Activated CD4-positive, alpha-beta T cell treated with anti-CD3 and anti-CD28 coated beads, Interleukin-2, amount 50 U/mL, for 4 hours (primary cell): Measurements from ENCODE around the gene GATA6.
"Not testable (repeated sequence)": the region's sequence is repeated elsewhere in the genome, so short reads cannot be mapped to it uniquely, and the experiment has no call there.

Experiments
- DNase-seq, 2 experiments: peaks; one replicate each; pipeline ENCODE4 v3.0.0-alpha.2; 2020

The GATA6 gene

DNA sequence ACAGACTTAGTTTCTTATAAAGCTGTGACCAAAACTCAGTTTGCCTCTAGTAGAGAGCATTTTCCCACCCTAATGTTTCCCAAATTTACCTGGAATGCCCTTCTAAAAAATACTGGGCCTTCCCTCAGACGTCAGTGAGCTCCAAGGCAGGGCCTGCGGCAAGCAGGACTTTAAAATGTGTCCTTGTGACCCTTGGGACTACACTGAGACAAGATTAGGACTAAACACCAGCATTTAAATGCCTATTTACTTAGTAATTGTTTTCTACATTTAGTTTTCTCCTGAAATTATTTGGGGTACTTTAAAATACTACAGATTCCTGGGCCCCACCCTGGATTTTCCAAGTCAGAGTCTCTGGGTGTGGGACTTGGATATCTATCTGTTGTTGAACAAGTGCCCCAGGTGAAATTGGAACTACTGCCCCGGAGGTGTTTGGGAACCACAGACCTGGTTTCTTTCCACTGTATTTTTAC, 14.3 kb downstream of the GATA6 start:
- DNase-seq = no peak

DNA sequence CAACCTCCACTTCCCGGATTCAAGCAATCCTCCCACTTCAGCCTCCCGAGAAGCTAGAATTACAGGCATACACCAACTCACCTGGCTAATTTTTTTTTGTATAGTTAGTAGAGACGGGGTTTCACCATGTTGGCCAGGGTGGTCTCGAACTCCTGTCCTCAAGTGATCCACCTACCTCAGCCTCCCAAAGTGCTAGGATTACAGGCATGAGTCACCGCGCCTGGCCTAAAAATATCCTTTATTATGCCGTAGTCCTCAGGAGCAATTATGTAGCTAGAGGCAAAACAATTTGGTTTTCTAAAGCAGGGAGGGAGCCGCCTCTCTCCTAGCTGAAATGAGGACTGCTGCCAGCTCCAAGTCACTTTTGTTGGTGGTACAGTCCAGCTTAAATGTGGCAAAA, 15.2 kb downstream of the GATA6 start:
- not testable (repeated sequence) for DNase-seq

GRCh38 chr18:22185273-22185672, 15.9 kb downstream of the GATA6 start:
- DNase-seq = no peak

- DNase-seq = no peak
Measured at GRCh38 chr18:22185771-22186386, 16.5 kb downstream of the GATA6 start.

- DNase-seq = no peak
Measured at GRCh38 chr18:22186484-22186971, 17.1 kb downstream of the GATA6 start.

DNA sequence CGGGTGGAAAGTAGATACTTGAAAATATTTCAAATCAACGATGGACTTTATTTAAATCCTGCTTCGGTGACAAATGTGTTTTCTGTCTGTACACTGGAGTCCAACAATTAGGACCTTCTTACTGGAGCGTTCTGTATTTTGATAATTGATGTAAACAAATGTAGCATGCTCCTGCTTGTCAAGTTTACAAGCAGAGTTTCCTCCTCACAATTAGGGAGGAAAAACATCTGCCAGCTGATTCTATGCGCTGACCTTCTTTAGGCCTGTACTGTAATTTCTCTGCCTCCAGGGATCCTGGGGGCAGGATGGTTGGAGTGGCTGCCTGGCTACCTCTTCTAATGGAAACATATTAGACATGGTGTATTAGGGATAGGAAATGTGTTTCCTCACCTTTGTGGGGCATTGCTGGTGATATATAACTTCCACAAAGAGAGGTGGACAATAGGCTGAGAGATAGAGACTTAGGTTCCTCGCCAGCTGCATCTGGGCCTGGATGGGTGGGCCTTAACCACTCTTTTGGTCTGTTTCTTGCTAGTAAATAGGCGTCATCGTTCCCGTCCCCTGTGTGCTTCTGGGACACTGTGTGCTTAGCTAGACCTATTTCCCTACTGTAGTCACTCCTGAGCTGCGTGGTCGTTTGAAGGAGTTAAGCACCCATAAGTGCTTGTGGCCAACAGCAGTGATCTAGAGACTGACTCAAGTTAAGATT, 19.3 kb downstream of the GATA6 start:
- DNase-seq = no peak

DNA sequence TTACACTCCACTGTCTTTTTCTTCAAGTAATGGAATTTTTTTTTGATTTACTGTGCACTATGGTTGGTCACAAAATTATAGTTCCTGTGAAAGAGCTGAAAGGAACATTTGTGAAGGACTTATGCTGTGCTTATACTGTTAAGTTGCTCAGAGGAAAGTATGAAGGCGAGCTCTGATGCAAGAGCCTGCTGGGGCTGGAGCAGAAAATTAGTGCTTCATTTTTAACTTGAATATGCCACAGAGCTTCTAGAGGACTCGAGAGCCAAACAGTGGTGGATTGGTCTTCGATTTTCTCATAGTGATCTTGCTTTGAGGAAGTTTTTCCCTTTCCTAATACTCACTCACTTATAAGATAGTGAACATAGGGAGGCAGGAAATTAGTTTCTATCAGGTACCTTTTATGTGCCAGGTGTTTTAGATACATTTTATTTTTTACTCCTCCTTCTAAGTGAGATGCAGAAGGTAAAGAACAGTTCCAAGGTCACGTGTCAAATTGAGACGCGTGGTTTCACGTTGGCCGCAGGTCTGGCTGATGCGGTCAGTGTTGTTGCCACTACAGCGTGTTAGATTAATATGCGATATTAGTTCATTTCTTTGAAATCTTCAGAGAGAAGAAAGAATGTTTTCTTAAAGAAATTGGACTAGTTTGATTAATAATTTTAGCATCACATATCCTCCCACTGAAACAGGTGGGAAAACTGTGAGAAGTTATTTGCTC, 20.2 kb downstream of the GATA6 start:
- no peak for DNase-seq

DNA sequence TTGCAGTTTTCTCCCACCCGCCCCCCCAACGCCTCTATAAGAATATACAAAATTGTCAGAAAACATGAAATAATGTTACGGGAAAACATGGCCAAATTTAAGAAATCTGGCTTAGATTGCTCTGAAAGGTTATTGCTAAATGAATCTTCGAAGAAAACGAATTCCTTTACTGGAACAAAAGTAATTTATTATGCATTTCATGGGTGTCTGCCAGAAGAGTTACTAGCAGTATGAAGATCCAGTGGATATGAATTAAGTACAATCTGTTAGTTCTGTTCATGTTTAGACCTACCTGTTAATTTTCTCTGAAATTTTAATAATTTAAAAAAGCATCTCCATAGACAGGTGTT, 21.9 kb downstream of the GATA6 start:
- DNase-seq = no peak

DNA sequence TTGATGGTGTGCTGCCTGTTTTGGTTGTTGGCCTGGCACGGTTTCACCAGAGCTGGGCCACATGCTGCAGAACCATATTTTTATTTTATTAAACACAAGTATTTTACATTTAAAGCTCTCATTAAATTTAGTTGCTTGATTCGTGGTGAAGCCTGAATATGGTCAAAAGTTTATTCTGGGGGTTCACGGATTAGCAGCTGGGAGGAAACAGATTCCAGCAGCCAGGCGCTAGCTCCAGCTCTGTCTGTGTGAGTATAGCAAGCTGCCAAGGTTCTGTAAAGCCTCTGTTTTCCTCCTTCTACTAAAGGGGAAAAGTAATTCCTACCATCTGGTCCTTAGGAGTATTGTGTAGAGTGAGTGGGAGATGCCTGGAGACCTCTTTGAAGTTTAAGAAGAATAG, 22.5 kb downstream of the GATA6 start:
- DNase-seq = no peak

DNA sequence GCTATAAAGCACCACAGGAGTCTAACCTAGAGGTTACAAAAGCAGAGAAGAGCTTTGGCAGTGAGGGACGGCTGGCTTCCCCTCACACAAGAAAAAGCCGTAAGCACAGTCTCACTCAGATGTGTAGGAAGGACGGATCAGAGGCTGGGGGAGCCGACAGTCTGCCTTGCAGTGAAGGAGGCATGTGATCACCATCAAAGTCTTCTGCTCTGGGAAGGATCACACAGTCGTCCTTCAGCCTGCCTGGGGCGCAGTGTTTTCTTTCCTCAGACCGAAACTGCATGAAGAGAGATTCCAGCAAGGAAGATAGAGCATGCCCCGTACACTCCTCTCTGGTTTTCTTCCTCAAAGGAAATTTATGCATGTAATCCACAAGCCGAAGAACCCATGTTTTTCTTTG, 24.1 kb downstream of the GATA6 start:
- DNase-seq = no peak

GRCh38 chr18:22194151-22194598, 24.8 kb downstream of the GATA6 start:
- DNase-seq = no peak

DNA sequence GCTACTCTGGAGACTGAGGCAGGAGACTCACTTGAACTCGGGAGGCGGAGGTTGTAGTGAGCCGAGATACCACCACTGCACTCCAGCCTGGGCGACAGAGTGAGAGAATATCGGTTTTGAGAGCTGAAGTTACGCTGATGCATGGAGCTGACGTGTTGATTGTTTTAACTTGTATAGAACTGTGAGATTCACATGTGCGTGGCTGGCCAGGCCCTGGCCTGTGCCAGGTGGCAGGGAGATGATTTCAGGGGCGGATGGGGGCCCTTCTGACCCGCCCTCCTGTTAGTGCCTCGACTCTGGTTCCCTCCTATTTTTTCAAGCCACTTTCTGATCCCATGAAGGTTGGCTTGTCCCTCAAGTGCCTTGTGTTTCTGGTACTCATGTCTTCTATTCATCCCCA, 25.7 kb downstream of the GATA6 start:
- no peak for DNase-seq

DNA sequence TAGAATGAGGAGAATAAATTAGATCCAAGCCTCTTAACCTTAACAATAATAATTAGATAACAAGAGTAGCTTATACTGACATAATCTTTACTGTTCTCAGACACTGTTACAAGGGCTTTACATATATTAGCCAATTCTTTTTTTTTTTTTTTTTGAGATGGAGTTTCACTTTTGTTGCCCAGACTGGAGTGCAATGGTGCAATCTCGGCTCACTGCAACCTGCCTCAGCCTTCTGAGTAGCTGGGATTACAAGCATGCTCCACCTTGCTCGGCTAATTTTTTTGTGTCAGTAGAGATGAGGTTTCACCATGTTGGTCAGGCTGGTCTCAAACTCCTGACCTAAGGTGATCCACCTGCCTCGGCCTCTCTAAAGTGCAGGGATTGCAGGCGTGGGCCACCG, 27.6 kb downstream of the GATA6 start:
- DNase-seq = not testable (repeated sequence)

DNA sequence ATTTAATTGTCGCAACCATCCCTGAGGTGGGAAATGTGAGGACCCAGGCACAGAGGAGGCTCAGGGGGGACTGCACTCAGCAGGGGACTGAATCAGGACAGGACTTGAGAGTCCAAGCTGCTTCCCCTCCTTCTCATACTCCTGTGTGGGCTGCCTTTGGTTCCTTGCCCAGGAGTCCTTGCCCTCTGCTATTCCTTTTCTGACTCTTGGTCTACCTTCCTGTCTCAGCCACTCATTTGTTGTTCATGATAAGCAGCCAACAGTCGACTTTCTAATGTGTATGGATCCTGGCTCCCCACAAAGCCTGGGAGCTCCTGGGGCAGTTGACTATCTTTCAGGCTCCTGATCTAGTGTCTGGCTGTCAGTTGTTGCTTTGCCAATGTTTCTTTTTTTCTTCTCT, 28.3 kb downstream of the GATA6 start:
- DNase-seq = no peak

- no peak for DNase-seq
Measured at GRCh38 chr18:22198163-22198562, 28.8 kb downstream of the GATA6 start.

GRCh38 chr18:22199005-22199404, 29.6 kb downstream of the GATA6 start:
- no peak for DNase-seq

GRCh38 chr18:22200611-22201225, 31.3 kb downstream of the GATA6 start:
- no peak for DNase-seq

GRCh38 chr18:22203035-22203434, 33.6 kb downstream of the GATA6 start:
- no peak for DNase-seq

DNA sequence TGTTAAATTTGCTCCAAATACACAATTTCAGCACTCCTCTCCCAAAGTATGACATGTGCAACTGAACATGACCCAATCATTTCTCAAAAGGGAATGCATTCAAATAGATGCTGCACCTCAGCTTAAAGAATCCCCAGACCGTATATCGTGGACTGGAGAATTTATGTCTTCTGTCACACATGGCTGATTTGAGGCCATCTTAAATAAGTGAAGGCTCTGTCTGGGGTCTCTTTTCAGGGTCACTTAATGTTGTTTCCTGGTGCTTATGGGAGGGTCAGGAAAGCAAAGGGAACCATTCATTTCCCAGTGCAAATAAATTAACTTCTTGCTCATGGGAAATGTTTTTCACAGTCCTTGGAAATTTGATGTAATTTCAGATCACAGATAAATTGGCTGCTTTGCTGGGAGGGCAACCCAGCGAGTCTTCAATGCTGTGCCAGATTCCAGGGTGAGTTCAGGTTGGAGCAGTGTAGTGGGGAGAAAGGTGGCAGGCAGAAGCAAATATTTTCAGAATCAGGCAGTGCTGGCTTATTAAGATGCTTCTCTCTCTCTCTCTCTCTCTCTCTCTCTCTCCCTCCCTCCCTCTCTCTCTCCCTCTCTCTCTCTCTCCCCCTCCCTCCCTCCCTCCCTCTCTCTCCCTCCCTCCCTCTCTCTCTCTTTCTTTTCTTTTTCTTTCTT, 34.3 kb downstream of the GATA6 start:
- no peak for DNase-seq

- DNase-seq = no peak
Measured at GRCh38 chr18:22204214-22204536, 34.8 kb downstream of the GATA6 start.

DNA sequence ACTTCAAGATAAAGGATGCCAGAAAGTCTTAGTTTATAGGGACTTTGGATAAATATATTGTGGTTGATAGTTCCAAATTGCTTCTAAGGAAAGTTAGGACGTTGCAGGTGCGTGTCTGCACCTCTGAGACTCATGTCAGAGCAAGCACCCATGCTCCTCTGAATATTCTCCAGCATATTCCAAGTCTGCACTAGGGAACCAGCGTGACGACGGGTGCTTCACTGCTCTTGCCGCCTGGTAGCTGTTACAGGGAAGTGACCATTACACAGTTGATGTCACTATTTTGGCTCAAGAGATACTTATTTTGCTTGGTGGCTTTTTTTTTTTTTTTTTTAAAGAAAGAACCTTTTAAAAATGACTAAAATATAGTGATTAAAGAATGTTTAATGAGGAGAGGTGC, 35.6 kb downstream of the GATA6 start:
- DNase-seq = no peak

DNA sequence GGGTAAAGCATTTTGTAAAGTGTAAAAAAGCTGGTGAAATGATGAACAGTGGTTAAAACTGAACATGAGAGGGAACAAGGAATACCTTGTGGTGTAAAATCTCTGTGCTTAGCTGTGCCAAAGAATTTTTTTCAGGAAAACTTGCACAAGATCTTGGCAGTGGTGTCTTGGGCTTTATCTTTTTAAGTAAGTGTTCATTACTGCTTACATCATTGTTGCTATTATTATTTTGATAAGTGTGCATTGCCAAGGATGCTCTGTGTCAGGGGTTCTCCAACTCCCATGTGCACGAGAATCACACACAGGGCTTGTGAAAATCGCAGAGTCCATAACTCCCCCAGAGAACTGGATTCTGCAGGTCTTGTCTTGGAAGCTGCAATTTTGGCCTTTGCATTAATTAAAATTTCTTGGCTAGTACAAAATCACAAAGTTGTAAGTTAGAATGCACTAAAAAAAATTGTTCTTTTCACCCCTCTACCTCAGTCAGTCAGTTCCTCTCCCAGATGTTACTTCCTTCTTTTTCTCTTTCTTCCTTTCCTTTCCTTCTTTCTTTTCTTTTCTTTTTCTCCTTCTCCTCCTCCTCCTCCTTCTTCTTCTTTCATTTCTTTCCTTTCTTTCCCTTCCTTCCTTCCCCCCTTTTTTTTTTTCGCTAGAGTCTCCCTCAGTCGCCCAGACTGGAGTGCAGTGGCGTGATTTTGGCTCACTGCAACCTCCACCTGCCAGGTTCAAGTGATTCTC, 37.8 kb downstream of the GATA6 start:
- no peak for DNase-seq
